HEK293T (cell line): Measurements from ENCODE around the gene RANBP3.

Experiments used
- BHLHE40 ChIP-seq: fragments of 450-650 bp; IDR thresholded peaks from 2 replicates; pipeline ENCODE4 v1.6.1; 2016; ENCODE audit warnings: mild to moderate bottlenecking, moderate library complexity, borderline replicate concordance
- CTBP1 ChIP-seq: fragments of 450-650 bp; IDR thresholded peaks from 2 replicates; pipeline ENCODE4 v1.6.1; 2016; ENCODE audit warnings: borderline replicate concordance
- ELF4 ChIP-seq: fragments of 450-650 bp; IDR thresholded peaks from 2 replicates; pipeline ENCODE4 v1.6.1; 2017; ENCODE audit warnings: antibody characterized with exemption
- FOXK2 ChIP-seq: fragments of 450-650 bp; IDR thresholded peaks from 2 replicates; pipeline ENCODE4 v1.6.1; 2016; ENCODE audit warnings: mild to moderate bottlenecking
- FOXM1 ChIP-seq: fragments of 450-650 bp; IDR thresholded peaks from 2 replicates; pipeline ENCODE4 v1.6.1; 2017; ENCODE audit warnings: mild to moderate bottlenecking, borderline replicate concordance
- LEF1 ChIP-seq: fragments of 450-650 bp; IDR thresholded peaks from 2 replicates; pipeline ENCODE4 v1.6.1; 2017; ENCODE audit warnings: mild to moderate bottlenecking, borderline replicate concordance
- SP1 ChIP-seq: fragments of 450-650 bp; IDR thresholded peaks from 2 replicates; pipeline ENCODE4 v1.6.1; 2017
- SUZ12 ChIP-seq: fragments of 450-650 bp; IDR thresholded peaks from 2 replicates; pipeline ENCODE4 v1.6.1; 2016; ENCODE audit warnings: mild to moderate bottlenecking
- ZNF384 ChIP-seq: fragments of 450-650 bp; IDR thresholded peaks from 2 replicates; pipeline ENCODE4 v1.6.1; 2016
- TF ChIP-seq, protein P1 (sequence below): fragments of 450-650 bp; IDR thresholded peaks from 2 replicates; pipeline ENCODE4 v1.6.1; 2016

DNA sequence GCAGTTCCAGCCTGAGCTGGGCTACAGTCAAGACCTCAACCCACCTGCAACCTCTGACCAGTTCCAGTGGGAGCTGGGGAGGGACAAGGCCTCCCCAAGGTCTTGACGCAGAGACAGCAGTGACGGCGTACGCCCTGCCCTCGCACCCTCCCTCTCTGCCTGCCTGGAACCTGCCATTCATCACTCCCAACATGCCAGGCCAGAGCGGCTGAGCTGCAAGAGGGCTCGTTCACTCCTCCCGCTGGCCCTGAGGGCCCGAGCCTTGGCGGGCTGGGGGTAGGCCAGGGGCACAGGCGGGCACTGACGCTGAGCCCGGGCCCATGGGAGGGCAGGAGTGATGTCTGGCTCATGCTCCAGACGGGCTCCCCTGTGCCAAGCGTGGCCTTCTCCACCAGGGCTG is 82.5 kb downstream of the RANBP3 start:
- no peak for TF ChIP-seq BHLHE40
- no peak for TF ChIP-seq FOXK2
- TF ChIP-seq SUZ12, result no peak
- TF ChIP-seq SP1, result no peak
- TF ChIP-seq LEF1, result no peak
- no peak for TF ChIP-seq ZNF384
- no peak for TF ChIP-seq FOXM1
- no peak for TF ChIP-seq CTBP1
- TF ChIP-seq, protein P1, sequence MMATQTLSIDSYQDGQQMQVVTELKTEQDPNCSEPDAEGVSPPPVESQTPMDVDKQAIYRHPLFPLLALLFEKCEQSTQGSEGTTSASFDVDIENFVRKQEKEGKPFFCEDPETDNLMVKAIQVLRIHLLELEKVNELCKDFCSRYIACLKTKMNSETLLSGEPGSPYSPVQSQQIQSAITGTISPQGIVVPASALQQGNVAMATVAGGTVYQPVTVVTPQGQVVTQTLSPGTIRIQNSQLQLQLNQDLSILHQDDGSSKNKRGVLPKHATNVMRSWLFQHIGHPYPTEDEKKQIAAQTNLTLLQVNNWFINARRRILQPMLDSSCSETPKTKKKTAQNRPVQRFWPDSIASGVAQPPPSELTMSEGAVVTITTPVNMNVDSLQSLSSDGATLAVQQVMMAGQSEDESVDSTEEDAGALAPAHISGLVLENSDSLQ, result no peak
- TF ChIP-seq ELF4, result no peak
